Sigmoid colon (tissue), 7 donors: ENCODE results near the gene SPINK4. TPM values are rescaled to one million over a fixed set of nuclear protein-coding genes. Genes with fewer than 3 reads are reported as not detected.

Experiments used
- DNase-seq: peaks from one replicate; pipeline ENCODE4 v3.0.0-alpha.2; 2019
- H3K27ac ChIP-seq, 4 donors: fragments of 200-600 bp; sonication (generic); one replicate each; pipeline ENCODE4 v1.5.1; 2016 to 2019; ENCODE audit warnings: mild to moderate bottlenecking in 1 of 4
- H3K27me3 ChIP-seq, 3 donors: fragments of 200-600 bp; sonication (generic); one replicate each; pipeline ENCODE4 v1.5.1; 2019; ENCODE audit warnings: mild to moderate bottlenecking in 1 of 3
- H3K36me3 ChIP-seq, 4 donors: fragments of 200-600 bp; sonication (generic); one replicate each; pipeline ENCODE4 v1.5.1; 2016 to 2019
- H3K4me1 ChIP-seq, 4 donors: fragments of 200-600 bp; sonication (generic); one replicate each; pipeline ENCODE4 v1.5.1; 2017 to 2019
- H3K4me3 ChIP-seq, 4 donors: fragments of 200-600 bp; sonication (generic); one replicate each; pipeline ENCODE4 v1.5.1; 2017 to 2019; ENCODE audit warnings: mild to moderate bottlenecking in 2 of 4, moderate library complexity in 1 of 4
- H3K9me3 ChIP-seq, 4 donors: fragments of 200-600 bp in 3 of 4; sonication (generic) in 3 of 4; one replicate each; pipeline versions ENCODE4 v1.5.1 to v1.6.1; 2013 to 2019
- EP300 ChIP-seq, 4 donors: sonication (generic); formaldehyde crosslinking; IDR thresholded peaks; one replicate each; pipeline ENCODE4 v1.6.1; 2017; ENCODE audit warnings: antibody characterized with exemption in 4 of 4
- POLR2A ChIP-seq, 2 donors: fragments of 450-650 bp; IDR thresholded peaks; one replicate each; pipeline ENCODE4 v1.6.1; 2016; ENCODE audit warnings: antibody characterized with exemption in 2 of 2, mild to moderate bottlenecking in 2 of 2, moderate library complexity in 2 of 2
- POLR2AphosphoS5 ChIP-seq, 4 donors: sonication (generic); formaldehyde crosslinking; IDR thresholded peaks; one replicate each; pipeline ENCODE4 v1.6.1; 2017; ENCODE audit warnings: antibody characterized with exemption in 4 of 4
- WGBS, 2 donors: extraction: QIAGEN DNeasy Blood & Tissue Kit; methylation state at CpG; one replicate each; pipeline ENCODE4 v1.1.7; 2013; 5-methylcytosine and 5-hydroxymethylcytosine counted together
- intact Hi-C: fragments of 100-400 bp; cut with DNase I; formaldehyde crosslinking; loops from one replicate; pipeline ENCODE4 v1.15.1; 2023
- polyA plus RNA-seq, 3 donors: library from polyadenylated mRNA; stranded (reverse); fragments of 200-250 nt; gene quantifications; one replicate each; pipeline ENCODE4 v1.2.3, GENCODE V29; 2013
- total RNA-seq, 4 donors: library from RNA; depleted of rRNA; stranded (reverse); fragments of >200 nt; gene quantifications; one replicate each; pipeline ENCODE4 v1.1.0, GENCODE V29; 2016
- TF ChIP-seq, protein P1 (sequence below), 4 experiments: fragments of 450-650 bp in 3 of 4; fragments of 200-600 bp in 1 of 4; IDR thresholded peaks; one replicate each; pipeline ENCODE4 v1.5.1; 2016 to 2019; ENCODE audit warnings: antibody characterized with exemption in 4 of 4, mild to moderate bottlenecking in 3 of 4, moderate library complexity in 2 of 4
- donor health status: healthy with polysubstance abuse.
- donor health status: Bipolar disorder and iron deficiency.
- donor health status: healthy.

SPINK4 gene
- total and polyA plus RNA-seq, 7 donors: 26.4 to 1,105 (median 121) TPM; not detected in 4

DNA sequence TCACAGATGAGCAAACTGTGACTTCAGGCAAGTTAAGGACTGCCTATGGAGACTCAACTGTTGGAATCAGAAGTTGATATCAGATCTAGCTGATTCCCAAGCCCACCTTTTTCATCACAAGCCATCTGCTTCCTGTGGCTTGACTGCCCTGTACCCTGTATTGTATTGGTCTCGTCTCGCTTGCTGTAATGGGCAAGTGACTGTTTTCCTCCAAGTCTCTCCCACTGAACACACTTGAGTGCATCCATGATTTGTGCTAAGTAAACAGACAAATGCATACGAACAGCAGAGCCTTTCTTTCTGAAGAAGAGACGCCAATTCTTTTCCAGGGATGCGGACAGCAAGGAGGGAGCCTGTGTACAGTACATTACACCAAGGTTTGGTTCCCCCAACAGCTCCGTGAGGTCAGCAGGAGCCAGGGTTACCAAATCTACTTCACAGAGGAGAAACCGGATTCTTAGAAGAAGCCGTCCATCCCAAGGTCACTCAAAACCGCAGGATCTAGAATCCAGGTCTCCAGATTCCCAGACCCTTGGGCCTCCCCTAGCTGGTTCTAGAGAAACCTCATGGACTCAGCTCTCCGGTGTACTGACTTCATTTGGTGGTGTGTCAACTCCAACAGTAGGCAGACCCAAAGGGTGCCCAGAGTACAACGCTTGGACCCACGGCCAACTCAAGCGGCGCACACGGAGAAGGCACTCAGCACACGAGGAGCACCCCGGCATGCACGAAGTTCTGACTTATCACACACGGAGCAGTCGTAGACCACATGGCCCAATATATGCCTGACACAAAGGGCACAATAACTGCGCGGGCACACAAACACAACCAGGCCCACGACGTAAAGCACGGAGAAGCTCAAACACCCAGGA lies 23.4 kb downstream of the SPINK4 start:
- intact Hi-C loops: loop anchor here (1.0 kb wide), 1 partner anchor 27 kb away; the partner anchor contains the start of gene NFX1
- no peaks in the 10 kb centered on the region for H3K9me3 ChIP-seq
- peak overlapping the region; percentile 89 to 95 (median 94) for H3K27ac ChIP-seq
- peak overlapping the region; percentile 55 to 96 (median 92) for H3K4me3 ChIP-seq
- 1 to 7% methylated on average over 25 of the region's 25 CpGs for WGBS, 2 donors
- no peaks in the 10 kb centered on the region for H3K27me3 ChIP-seq
- peaks cover 18 to 62% (median 33%) of the 10 kb centered on the region in 4 donors for H3K36me3 ChIP-seq
- peak in 1 of 4 donors; percentile 6 for TF ChIP-seq POLR2AphosphoS5 (IDR thresholded peaks at IDR 0.05)
- TF ChIP-seq EP300 (IDR thresholded peaks at IDR 0.05): no peak
- no peak for TF ChIP-seq POLR2A (IDR thresholded peaks at IDR 0.05)
- no peak for DNase-seq
- H3K4me1 ChIP-seq: peaks cover 0 to 38% (median 22%) of the 10 kb centered on the region in 4 donors

DNA sequence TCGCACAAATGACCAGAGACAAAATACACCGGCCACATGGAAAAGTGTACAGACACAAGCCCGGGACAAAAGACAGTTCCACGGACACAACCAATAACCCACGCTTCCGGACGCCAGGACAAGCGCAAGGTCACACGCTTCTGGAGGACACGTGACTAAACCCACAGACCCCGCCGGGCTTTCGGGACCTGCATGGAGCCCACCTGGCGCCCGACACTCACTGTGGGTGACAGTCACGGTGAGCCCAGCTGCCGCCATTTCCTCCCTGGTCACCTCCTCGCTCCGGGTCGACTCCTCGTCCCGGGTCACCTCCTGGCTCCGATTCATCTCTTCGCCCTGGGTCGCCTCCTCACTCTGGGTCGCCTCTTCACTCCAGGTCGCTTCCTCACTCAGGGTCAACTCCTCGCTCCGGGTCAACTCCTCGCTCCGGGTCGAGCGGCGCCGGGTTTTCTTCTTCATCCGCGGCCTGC lies 24.1 kb downstream of the SPINK4 start:
- intact Hi-C loops: loop anchor here (1.0 kb wide), 1 partner anchor 26 kb away; the partner anchor contains the start of gene NFX1
- TF ChIP-seq EP300 (IDR thresholded peaks at IDR 0.05) (no peak), POLR2A (IDR thresholded peaks at IDR 0.05) (no peak), POLR2AphosphoS5 (IDR thresholded peaks at IDR 0.05) (peak in 1 of 4 donors; percentile 3)
- TF ChIP-seq, protein P1, sequence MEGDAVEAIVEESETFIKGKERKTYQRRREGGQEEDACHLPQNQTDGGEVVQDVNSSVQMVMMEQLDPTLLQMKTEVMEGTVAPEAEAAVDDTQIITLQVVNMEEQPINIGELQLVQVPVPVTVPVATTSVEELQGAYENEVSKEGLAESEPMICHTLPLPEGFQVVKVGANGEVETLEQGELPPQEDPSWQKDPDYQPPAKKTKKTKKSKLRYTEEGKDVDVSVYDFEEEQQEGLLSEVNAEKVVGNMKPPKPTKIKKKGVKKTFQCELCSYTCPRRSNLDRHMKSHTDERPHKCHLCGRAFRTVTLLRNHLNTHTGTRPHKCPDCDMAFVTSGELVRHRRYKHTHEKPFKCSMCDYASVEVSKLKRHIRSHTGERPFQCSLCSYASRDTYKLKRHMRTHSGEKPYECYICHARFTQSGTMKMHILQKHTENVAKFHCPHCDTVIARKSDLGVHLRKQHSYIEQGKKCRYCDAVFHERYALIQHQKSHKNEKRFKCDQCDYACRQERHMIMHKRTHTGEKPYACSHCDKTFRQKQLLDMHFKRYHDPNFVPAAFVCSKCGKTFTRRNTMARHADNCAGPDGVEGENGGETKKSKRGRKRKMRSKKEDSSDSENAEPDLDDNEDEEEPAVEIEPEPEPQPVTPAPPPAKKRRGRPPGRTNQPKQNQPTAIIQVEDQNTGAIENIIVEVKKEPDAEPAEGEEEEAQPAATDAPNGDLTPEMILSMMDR (IDR thresholded peaks at IDR 0.05): no peak
- Histone ChIP-seq H3K27me3 (no peaks in the 10 kb centered on the region), H3K36me3 (peaks cover 11 to 62% (median 27%) of the 10 kb centered on the region in 4 donors), H3K27ac (peak overlapping the region; percentile 89 to 95 (median 94)), H3K9me3 (no peaks in the 10 kb centered on the region), H3K4me3 (peak overlapping the region; percentile 55 to 96 (median 92)), H3K4me1 (peaks cover 0 to 38% (median 22%) of the 10 kb centered on the region in 4 donors)
- WGBS, 2 donors: 0% methylated on average over 37 of the region's 37 CpGs
- DNase-seq: peak; percentile 83

DNA sequence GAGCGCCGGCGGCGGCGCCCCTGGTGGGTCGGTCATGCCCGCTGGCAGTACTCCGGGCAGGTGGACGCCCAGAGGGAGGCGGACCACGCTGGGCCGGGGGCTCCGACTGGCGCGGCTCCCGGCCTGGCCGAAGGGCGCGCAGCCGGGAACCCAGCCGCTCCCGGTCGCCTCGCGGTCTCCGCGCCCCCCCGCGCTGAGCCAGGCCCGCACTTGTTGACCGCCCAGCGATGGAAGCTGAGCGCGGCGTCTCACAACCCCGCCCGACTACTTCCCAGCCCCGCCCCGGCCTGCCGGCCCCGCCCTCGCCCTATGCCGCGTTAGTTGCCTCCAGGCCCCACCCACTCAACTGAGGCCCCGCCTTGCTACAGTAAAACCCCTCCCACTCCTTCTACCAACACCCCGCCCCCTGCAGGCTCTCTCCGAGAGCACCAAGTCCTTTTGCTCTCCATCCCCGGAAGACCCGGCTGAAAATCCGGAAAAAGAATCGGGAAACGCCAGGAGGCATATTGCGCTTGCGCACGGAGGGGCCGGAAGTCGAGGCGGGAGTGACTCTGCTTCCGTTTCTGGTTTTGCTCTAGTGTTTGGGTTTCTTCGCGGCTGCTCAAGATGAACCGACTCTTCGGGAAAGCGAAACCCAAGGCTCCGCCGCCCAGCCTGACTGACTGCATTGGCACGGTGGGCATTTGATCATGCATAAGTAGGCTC lies 24.7 kb downstream of the SPINK4 start, which contains the start of the genes BAG1 and CHMP5:
Gene BAG1 (minus strand): TSS at position 236 of the 705 bp plus-strand sequence.
Gene CHMP5 (plus strand): TSS at position 577 of the 705 bp plus-strand sequence. CDS start 30 bp downstream, at position 607.
- 1% methylated on average over 67 of the region's 67 CpGs for WGBS, 2 donors
- H3K27me3 ChIP-seq: no peaks in the 10 kb centered on the region
- peak within 1 kb of the TSS; percentile 89 to 95 (median 94) for H3K27ac ChIP-seq
- H3K4me3 ChIP-seq: peak within 1 kb of the TSS; percentile 67 to 96 (median 92)
- TF ChIP-seq POLR2A (IDR thresholded peaks at IDR 0.05) (peak in 1 of 2 donors; percentile 25), EP300 (IDR thresholded peaks at IDR 0.05) (no peak), POLR2AphosphoS5 (IDR thresholded peaks at IDR 0.05) (peak; percentile 63 to 86 (median 84))
- TF ChIP-seq, protein P1 (IDR thresholded peaks at IDR 0.05): peak in 1 of 4 experiments; percentile 28
- H3K4me1 ChIP-seq: peaks cover 0 to 38% (median 22%) of the 10 kb centered on the region in 4 donors
- H3K36me3 ChIP-seq: peaks cover 10 to 62% (median 23%) of the 10 kb centered on the region in 4 donors
- intact Hi-C loops: loop anchor here (1.0 kb wide), 1 partner anchor 26 kb away; the partner anchor contains the start of gene NFX1
- no peaks in the 10 kb centered on the region for H3K9me3 ChIP-seq
- peak; percentile 100 for DNase-seq

DNA sequence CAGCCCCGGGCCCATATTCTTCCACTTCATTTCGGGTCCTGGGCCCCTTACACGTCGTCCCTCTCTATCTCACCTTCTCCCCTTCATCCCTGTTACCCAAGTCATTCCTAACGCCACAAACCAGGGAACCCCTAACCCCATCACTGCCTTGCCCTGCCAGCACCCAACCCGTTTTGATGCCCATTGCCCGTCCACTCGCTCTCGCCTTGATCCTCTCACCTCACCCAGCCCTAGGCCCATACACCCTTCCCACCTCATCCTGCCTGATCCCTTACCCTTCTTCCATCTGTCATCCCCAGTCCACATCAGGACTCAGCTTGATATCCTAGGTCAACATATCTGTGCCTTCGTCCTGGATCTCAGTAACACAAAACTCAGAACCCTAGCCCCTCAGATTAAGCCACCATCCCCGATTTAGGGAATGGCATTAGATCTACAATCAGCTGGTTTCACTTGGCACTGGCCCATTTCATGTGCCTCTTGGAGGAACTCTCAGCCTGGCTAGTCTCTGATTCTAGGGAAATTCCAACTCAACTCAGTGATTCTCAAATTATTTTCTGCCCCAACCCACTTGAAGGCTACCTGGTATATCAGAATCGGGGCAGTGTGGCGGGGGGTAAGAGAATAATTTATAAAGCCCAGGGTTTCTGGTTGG lies 25.4 kb downstream of the SPINK4 start:
- peak overlapping the region; percentile 89 to 95 (median 94) for H3K27ac ChIP-seq
- DNase-seq: peak; percentile 72
- peak overlapping the region; percentile 60 to 96 (median 80) for H3K4me3 ChIP-seq
- H3K36me3 ChIP-seq: peaks cover 7 to 62% (median 18%) of the 10 kb centered on the region in 4 donors
- H3K9me3 ChIP-seq: no peaks in the 10 kb centered on the region
- TF ChIP-seq EP300 (IDR thresholded peaks at IDR 0.05): no peak
- no peak for TF ChIP-seq POLR2A (IDR thresholded peaks at IDR 0.05)
- TF ChIP-seq POLR2AphosphoS5 (IDR thresholded peaks at IDR 0.05): no peak
- TF ChIP-seq, protein P1 (IDR thresholded peaks at IDR 0.05): no peak
- H3K4me1 ChIP-seq: peaks cover 0 to 38% (median 22%) of the 10 kb centered on the region in 4 donors
- H3K27me3 ChIP-seq: no peaks in the 10 kb centered on the region
- intact Hi-C loops: no loop called here
- 18 to 23% methylated on average over 13 of the region's 13 CpGs for WGBS, 2 donors
